Esophagus squamous epithelium (tissue), 5 donors: ENCODE data around the gene MGAT5. TPM values are rescaled to one million over a fixed set of nuclear protein-coding genes. Genes with fewer than 3 reads are reported as not detected.

ENCODE experiments used
- DNase-seq: peaks from one replicate; lab custom pipeline; 2025; lab: John Stamatoyannopoulos, UW
- H3K27ac ChIP-seq, 4 donors: fragments of 200-600 bp; sonication (generic); one replicate each; pipeline ENCODE4 v1.5.1; 2016 to 2019; ENCODE audit warnings: mild to moderate bottlenecking in 1 of 4
- H3K27me3 ChIP-seq, 4 donors: fragments of 200-600 bp; sonication (generic); 1 replicate in 3 of 4; 2 replicates in 1 of 4; pipeline versions ENCODE4 v1.5.1 to v1.6.0; 2017 to 2021; ENCODE audit warnings: antibody characterized with exemption in 1 of 4
- H3K36me3 ChIP-seq, 3 donors: fragments of 200-600 bp; sonication (generic); one replicate each; pipeline ENCODE4 v1.5.1; 2016 to 2019
- H3K4me1 ChIP-seq, 3 donors: fragments of 200-600 bp; sonication (generic); one replicate each; pipeline ENCODE4 v1.5.1; 2017 to 2019
- H3K4me3 ChIP-seq, 4 donors: fragments of 200-600 bp; sonication (generic); 1 replicate in 3 of 4; 2 replicates in 1 of 4; pipeline ENCODE4 v1.5.1; 2016 to 2019; ENCODE audit warnings: mild to moderate bottlenecking in 2 of 4, moderate library complexity in 1 of 4
- H3K9me3 ChIP-seq, 3 donors: fragments of 200-600 bp; sonication (generic); one replicate each; pipeline ENCODE4 v1.5.1; 2016 to 2019
- CTCF ChIP-seq, 6 experiments: fragments of 450-650 bp in 4 of 6; fragments of 200-600 bp in 2 of 6; sonication (generic) in 2 of 6; IDR thresholded peaks; one replicate each; pipeline ENCODE4 v1.5.1; 2016 to 2019; ENCODE audit warnings: antibody characterized with exemption in 6 of 6, mild to moderate bottlenecking in 4 of 6, moderate library complexity in 4 of 6
- POLR2A ChIP-seq, 4 donors: fragments of 450-650 bp; IDR thresholded peaks; one replicate each; pipeline ENCODE4 v1.6.1; 2017; ENCODE audit warnings: antibody characterized with exemption in 4 of 4, mild to moderate bottlenecking in 4 of 4, moderate library complexity in 3 of 4
- WGBS, 2 donors: methylation state at CpG; one replicate each; pipeline ENCODE4 v1.1.5; 2018; 5-methylcytosine and 5-hydroxymethylcytosine counted together
- intact Hi-C: fragments of 100-400 bp; cut with DNase I; formaldehyde crosslinking; loops from one replicate; pipeline ENCODE4 v1.15.0; 2022
- total RNA-seq, 4 donors: library from RNA; depleted of rRNA; stranded (reverse); fragments of >200 nt; gene quantifications; one replicate each; pipeline ENCODE4 v1.1.0, GENCODE V29; 2016
- donor health status: DM: yes; HTN: yes; CAD: no.

Gene MGAT5
- total RNA-seq, 4 donors from 2014 or later: 14.2 to 29.2 (median 24.6) TPM

DNA sequence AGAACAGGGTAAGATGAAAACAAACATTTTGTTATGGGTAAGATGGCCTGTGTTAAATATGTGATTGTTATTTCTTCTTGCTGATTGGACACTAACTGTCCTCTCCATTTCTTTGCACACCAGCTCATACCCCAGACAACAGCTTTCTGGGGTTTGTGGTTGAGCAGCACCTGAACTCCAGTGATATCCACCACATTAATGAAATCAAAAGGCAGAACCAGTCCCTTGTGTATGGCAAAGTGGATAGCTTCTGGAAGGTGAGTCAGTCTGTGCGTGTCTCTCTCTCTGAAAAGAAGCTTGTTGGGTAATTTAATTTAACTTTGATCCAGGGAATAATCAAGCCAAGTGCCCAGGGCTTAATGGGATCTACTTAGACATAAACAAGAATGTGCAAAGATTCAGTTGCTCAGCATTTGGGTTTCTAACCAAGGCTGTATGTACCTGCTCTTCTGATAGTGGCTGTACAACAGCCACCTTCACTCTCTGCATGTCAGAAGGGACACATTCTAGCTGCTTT lies 108.3 kb downstream of the MGAT5 start:
- H3K4me1 ChIP-seq: peaks cover 0 to 37% (median 2%) of the 10 kb centered on the region in 3 donors
- H3K27ac ChIP-seq: no peak overlapping the region
- no peak for DNase-seq
- no peaks in the 10 kb centered on the region for H3K9me3 ChIP-seq
- TF ChIP-seq CTCF (IDR thresholded peaks at IDR 0.05) (no peak), POLR2A (IDR thresholded peaks at IDR 0.05) (no peak)
- peaks cover 0 to 18% (median 0%) of the 10 kb centered on the region in 3 donors for H3K36me3 ChIP-seq
- H3K4me3 ChIP-seq: no peak overlapping the region
- WGBS, 2 donors: 40 to 50% methylated on average over 1 of the region's 1 CpG
- H3K27me3 ChIP-seq: no peaks in the 10 kb centered on the region
- intact Hi-C loops: no loop called here

DNA sequence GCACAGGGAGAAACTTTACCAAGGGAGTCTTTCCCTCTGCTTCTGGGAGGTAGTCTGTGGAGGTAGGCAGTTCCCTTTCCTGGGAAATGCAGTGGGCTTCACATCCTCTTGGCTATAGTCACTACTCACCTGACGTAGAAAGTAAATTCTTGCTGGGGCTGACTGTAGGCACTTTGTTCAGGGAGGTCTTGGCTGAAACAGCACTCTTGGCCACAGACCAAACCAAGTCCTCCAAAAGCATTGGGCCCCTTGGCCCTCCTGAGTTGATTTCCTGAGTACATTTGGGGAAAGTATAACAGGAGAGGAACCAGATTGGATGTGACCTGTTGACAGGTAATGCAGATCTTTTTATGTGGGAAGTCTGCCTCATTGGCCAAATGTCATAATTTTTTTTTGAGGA lies 108.9 kb downstream of the MGAT5 start:
- Histone ChIP-seq H3K9me3 (no peaks in the 10 kb centered on the region), H3K27me3 (no peaks in the 10 kb centered on the region), H3K4me1 (peaks cover 0 to 39% (median 2%) of the 10 kb centered on the region in 3 donors), H3K4me3 (no peak overlapping the region), H3K27ac (no peak overlapping the region), H3K36me3 (peaks cover 0 to 18% (median 0%) of the 10 kb centered on the region in 3 donors)
- no peak for DNase-seq
- TF ChIP-seq CTCF (IDR thresholded peaks at IDR 0.05) (no peak), POLR2A (IDR thresholded peaks at IDR 0.05) (no peak)
- intact Hi-C loops: no loop called here
- WGBS, 2 donors: 67% methylated on average over 1 of the region's 1 CpG; no CpG with 5 or more reads in 1 of the 2 donors

- intact Hi-C loops: no loop called here
- Histone ChIP-seq H3K36me3 (peaks cover 0 to 18% (median 0%) of the 10 kb centered on the region in 3 donors), H3K27me3 (no peaks in the 10 kb centered on the region), H3K4me1 (peaks cover 4 to 48% (median 5%) of the 10 kb centered on the region in 3 donors), H3K9me3 (no peaks in the 10 kb centered on the region), H3K4me3 (no peak overlapping the region), H3K27ac (no peak overlapping the region)
- TF ChIP-seq CTCF (IDR thresholded peaks at IDR 0.05) (peak in 1 of 6 experiments; percentile 25), POLR2A (IDR thresholded peaks at IDR 0.05) (no peak)
- no peak for DNase-seq
- 76 to 96% methylated on average over 3 of the region's 3 CpGs for WGBS, 2 donors
These were observed 111.5 kb downstream of the MGAT5 start for GRCh38 chr2:134365356-134365755.

- WGBS, 2 donors: 56 to 86% methylated on average over 6 of the region's 6 CpGs
These were observed 112.5 kb downstream of the MGAT5 start for GRCh38 chr2:134366359-134366758.

More at GRCh38 chr2:134366359-134366758, 112.5 kb downstream of the MGAT5 start:
- no peak for DNase-seq
- TF ChIP-seq CTCF (IDR thresholded peaks at IDR 0.05): no peak
- no peak for TF ChIP-seq POLR2A (IDR thresholded peaks at IDR 0.05)
- intact Hi-C loops: no loop called here
- no peaks in the 10 kb centered on the region for H3K9me3 ChIP-seq
- peaks cover 4 to 48% (median 7%) of the 10 kb centered on the region in 3 donors for H3K4me1 ChIP-seq
- H3K27ac ChIP-seq: no peak overlapping the region
- H3K27me3 ChIP-seq: no peaks in the 10 kb centered on the region
- no peak overlapping the region for H3K4me3 ChIP-seq
- peaks cover 0 to 18% (median 0%) of the 10 kb centered on the region in 3 donors for H3K36me3 ChIP-seq
